Measurements from ENCODE around the gene HSD17B13.

GRCh38 chr4:87356832-87357526 is 34.3 kb upstream of the HSD17B13 start:
- TF ChIP-seq NFIC (IDR thresholded peaks at IDR 0.05; ENCODE audit: borderline replicate concordance) (no peak), POLR2AphosphoS5 (IDR thresholded peaks at IDR 0.05; ENCODE audit: low read depth, low read length) (no peak)
